Spinal cord (tissue), 10 donors: Measurements from ENCODE around the gene ILF2. TPM values are rescaled to one million over a fixed set of nuclear protein-coding genes. Genes with fewer than 3 reads are reported as not detected.

Experiments
- DNase-seq, 6 donors: peaks; one replicate each; pipeline versions ENCODE4 v3.0.0 to v3.0.0-alpha.2; 2013 to 2015; ENCODE audit warnings: low spot score in 6 of 6, low read depth in 4 of 6
- H3K27ac ChIP-seq: one replicate; pipeline ENCODE4 v1.5.1; 2013; ENCODE audit warnings: low read depth, low read length, control low read depth
- H3K27me3 ChIP-seq: one replicate; pipeline ENCODE4 v1.6.1; 2013; ENCODE audit warnings: low read length; ENCODE audit not compliant: control insufficient read depth, insufficient read depth
- H3K36me3 ChIP-seq: one replicate; pipeline ENCODE4 v1.6.1; 2013; ENCODE audit warnings: low read length; ENCODE audit not compliant: control insufficient read depth, insufficient read depth
- H3K4me1 ChIP-seq: one replicate; pipeline ENCODE4 v1.6.1; 2013; ENCODE audit warnings: low read length; ENCODE audit not compliant: control insufficient read depth, insufficient read depth
- H3K4me3 ChIP-seq: one replicate; pipeline ENCODE4 v1.5.1; 2013; ENCODE audit warnings: low read depth, low read length, control low read depth
- H3K9me3 ChIP-seq: one replicate; pipeline ENCODE4 v1.6.1; 2013; ENCODE audit warnings: low read length; ENCODE audit not compliant: control insufficient read depth, insufficient read depth
- WGBS: methylation state at CpG from one replicate; pipeline ENCODE4 v1.1.5; 2013; ENCODE audit warnings: missing lambda C conversion rate; ENCODE audit not compliant: insufficient coverage; 5-methylcytosine and 5-hydroxymethylcytosine counted together
- polyA plus RNA-seq, 2 donors: library from polyadenylated mRNA; unstranded; fragments of 120-200 nt; gene quantifications; one replicate each; pipeline ENCODE4 v1.2.1, GENCODE V29; 2013; ENCODE audit not compliant: insufficient read length in 2 of 2
- total RNA-seq, 2 donors: library from RNA; depleted of rRNA in 1 of 2; stranded (reverse); fragments of 120-200 nt in 1 of 2; fragments of >200 nt in 1 of 2; gene quantifications; one replicate each; pipeline versions ENCODE4 v1.2.3 to v1.2.4, GENCODE V29; 2013 to 2014
- donor health status: healthy.

Gene ILF2
- total and polyA plus RNA-seq, 4 donors: 155 to 243 (median 211) TPM

DNA sequence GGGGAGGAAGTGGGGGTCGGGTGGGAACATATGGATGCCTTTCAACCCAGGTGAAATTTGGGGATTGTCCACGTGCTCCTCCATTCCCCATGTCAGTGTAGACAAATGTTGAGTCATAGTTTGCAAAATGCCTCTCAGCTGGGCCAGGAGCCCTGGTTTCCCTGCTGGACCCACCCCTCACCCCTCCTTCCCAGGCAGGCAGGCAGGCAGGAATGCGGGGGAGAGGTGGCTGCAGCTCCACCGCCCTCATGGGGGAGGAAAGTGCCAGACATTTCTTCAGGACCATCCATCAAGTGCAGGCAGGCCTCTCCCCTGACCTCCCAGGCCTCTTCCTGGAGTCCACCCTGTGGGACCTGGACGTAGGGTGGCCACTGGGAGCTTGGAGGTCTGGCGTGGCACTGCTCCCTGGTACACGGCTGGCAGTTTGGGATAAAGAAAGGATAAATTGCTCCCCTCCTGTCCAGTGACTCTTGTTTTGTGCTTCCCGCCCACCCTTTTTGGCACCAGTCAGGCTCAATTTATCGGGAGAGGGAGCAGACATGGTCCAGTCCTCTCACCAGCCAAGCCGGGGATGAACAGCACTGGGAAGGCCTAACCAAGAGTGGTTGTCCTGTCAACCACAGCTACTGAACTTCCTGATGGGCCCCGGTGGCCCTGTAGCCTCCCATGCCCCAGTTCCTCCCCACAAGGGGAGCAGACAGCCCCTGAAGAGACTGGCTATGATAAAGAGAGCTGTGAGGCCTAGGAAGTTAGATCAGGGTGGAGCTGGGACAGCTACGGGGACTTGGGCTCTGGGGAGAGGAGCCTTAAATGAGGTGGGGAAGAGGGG, 26.6 kb upstream of the ILF2 start:
- Histone ChIP-seq H3K4me3 (no peak overlapping the region), H3K36me3 (no peaks in the 10 kb centered on the region), H3K27me3 (no peaks in the 10 kb centered on the region), H3K27ac (peak overlapping the region; percentile 81), H3K4me1 (peaks cover 15% of the 10 kb centered on the region), H3K9me3 (no peaks in the 10 kb centered on the region)
- DNase-seq: peak in 2 of 6 donors; percentile 2 to 14
- WGBS: 65% methylated on average over 10 of the region's 12 CpGs

DNA sequence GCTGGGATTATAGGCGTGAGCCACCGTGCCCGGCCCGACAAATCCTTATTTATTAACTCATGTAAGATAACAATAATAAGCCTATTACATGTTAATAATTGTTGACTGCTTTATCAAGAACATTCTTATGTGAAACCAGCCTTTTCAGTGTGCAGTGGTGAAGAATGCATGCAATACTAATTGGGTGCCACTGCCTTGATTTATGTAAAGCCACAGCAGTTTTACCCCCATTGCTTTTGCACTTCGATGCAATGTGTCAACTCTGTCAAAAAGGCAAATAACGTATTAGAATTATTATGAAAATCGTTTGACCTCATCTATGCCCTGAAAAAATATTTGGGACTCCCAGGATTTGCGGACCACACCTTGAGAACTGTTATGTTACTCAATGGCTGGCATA, 25.9 kb upstream of the ILF2 start:
- 83% methylated on average over 4 of the region's 8 CpGs for WGBS
- Histone ChIP-seq H3K36me3 (no peaks in the 10 kb centered on the region), H3K9me3 (no peaks in the 10 kb centered on the region), H3K4me3 (no peak overlapping the region), H3K27ac (no peak overlapping the region), H3K27me3 (no peaks in the 10 kb centered on the region), H3K4me1 (peaks cover 15% of the 10 kb centered on the region)
- DNase-seq: no peak

DNA sequence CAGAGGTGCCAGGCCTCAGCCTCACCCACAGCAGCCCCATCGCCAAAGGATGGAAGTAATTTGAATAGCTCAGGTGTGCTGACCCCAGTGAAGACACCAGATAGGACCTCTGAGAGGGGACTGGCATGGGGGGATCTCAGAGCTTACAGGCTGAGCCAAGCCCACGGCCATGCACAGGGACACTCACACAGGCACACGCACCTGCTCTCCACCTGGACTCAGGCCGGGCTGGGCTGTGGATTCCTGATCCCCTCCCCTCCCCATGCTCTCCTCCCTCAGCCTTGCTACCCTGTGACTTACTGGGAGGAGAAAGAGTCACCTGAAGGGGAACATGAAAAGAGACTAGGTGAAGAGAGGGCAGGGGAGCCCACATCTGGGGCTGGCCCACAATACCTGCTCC, 22.7 kb upstream of the ILF2 start:
- no peaks in the 10 kb centered on the region for H3K27me3 ChIP-seq

DNA sequence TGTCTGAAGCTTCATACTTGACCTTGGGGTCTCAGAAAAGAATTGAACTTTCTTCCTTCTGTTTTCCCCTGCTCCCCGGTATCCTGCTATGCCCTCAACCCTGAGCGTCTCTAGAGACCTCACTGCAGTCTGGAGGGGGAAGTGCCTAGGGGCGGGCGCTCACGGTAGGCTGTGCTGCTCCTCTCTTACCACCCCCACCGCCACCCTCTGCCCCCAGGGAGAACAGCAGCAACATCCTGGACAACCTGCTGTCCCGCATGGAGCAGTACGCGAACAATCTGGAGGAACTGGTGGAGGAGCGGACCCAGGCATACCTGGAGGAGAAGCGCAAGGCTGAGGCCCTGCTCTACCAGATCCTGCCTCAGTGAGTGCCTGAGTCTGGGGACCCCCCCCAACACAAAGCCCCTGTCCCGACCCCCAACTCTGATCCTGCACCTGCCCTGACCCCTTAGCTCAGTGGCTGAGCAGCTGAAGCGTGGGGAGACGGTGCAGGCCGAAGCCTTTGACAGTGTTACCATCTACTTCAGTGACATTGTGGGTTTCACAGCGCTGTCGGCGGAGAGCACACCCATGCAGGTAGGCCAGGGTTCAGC, 18.0 kb upstream of the ILF2 start:
- 92% methylated on average over 16 of the region's 18 CpGs for WGBS
- Histone ChIP-seq H3K27me3 (no peaks in the 10 kb centered on the region), H3K9me3 (no peaks in the 10 kb centered on the region), H3K4me3 (no peak overlapping the region), H3K4me1 (no peaks in the 10 kb centered on the region), H3K36me3 (no peaks in the 10 kb centered on the region), H3K27ac (no peak overlapping the region)
- no peak for DNase-seq

More for the DNA sequence above, 22.7 kb upstream of the ILF2 start:
- Histone ChIP-seq H3K4me1 (peaks cover 14% of the 10 kb centered on the region), H3K4me3 (no peak overlapping the region), H3K36me3 (no peaks in the 10 kb centered on the region), H3K27ac (no peak overlapping the region), H3K9me3 (no peaks in the 10 kb centered on the region)
- no peak for DNase-seq
- WGBS: 100% methylated on average over 3 of the region's 4 CpGs

DNA sequence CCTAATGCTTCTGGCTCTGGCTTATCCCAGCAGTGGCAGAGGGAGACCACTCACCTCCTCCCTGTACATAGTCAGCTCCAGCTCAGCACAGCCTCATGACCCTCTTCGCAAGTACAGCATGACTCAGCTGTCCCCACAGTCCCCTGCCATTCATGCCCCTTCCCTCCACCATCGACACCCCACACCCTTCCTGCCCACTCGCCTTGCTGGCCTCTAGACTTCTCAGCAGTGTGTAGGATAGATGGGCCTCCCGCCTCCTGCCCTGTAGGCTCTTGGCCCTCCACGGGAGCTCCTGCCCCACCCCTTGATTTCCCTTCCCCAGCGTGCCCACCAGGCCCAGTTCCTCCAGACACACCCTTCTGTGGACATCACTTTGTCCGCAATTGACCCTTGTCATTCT, 17.5 kb upstream of the ILF2 start:
- Histone ChIP-seq H3K4me1 (no peaks in the 10 kb centered on the region), H3K4me3 (no peak overlapping the region), H3K27ac (no peak overlapping the region), H3K27me3 (no peaks in the 10 kb centered on the region), H3K9me3 (no peaks in the 10 kb centered on the region), H3K36me3 (no peaks in the 10 kb centered on the region)
- WGBS: 77% methylated on average over 7 of the region's 7 CpGs
- no peak for DNase-seq

DNA sequence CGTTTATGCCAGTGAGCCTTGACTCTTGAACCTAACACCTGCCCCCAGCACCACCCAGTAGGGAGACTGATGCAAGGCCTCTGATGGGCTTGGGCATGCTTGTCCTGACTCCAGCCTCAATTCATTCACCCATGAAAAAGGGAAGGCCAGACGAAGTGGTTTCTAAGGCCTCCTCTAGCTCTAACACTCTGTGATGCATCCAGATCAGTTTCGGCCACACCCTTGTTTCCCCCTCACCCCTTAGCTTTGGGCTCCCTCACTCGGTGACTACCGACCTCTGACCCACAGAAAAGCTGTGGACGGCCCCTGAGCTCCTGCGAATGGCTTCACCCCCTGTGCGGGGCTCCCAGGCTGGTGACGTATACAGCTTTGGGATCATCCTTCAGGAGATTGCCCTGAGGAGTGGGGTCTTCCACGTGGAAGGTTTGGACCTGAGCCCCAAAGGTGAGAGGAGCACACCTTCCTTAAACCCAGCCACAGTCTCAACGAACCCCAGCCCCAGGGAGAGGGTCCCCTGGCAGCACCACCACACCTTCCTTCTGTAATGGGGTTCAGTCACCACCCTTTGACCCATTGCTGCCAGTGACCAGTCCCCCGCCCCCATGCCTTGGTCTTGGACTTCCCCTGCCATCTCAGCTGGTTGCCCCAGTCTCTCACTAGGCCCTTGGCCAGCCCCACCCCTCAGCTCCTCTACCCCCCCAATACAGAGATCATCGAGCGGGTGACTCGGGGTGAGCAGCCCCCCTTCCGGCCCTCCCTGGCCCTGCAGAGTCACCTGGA, 16.7 kb upstream of the ILF2 start:
- no peaks in the 10 kb centered on the region for H3K9me3 ChIP-seq
- no peak overlapping the region for H3K27ac ChIP-seq
- H3K4me1 ChIP-seq: no peaks in the 10 kb centered on the region
- WGBS: 88% methylated on average over 10 of the region's 16 CpGs
- H3K36me3 ChIP-seq: no peaks in the 10 kb centered on the region
- H3K4me3 ChIP-seq: no peak overlapping the region
- DNase-seq: no peak
- no peaks in the 10 kb centered on the region for H3K27me3 ChIP-seq

DNA sequence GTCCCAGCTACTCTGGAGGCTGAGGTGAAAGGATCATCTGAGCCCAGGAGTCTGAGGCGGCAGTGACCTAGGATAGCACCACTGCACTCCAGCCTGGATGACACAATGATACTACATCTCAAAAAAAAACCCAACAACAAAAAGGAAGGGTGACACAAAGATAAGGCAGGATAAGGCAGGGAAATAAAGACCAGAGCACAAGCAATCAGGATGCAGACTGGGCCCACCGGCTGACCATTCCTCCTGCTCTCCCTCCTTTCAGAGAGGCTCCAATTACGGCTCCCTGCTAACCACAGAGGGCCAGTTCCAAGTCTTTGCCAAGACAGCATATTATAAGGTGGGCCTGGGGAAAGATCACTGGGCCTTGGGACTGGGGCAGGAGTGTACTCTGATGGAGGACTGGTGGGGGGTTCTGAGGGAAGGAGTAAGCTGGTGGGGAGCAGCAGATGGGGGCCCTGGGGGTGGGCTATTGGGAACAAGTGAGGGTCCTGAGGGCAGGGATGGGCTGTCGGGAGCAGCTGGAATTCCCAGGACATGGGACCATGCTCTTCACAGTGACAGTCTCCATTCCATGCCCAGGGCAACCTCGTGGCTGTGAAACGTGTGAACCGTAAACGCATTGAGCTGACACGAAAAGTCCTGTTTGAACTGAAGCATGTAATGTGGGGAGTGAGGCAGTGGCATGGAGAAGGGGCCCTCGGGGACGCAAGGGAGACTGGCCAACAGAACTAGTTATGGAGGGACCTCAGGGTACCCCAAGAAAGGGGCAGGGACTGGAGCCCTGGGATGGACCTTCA, 14.9 kb upstream of the ILF2 start:
- WGBS: 60% methylated on average over 9 of the region's 11 CpGs
- no peaks in the 10 kb centered on the region for H3K9me3 ChIP-seq
- no peaks in the 10 kb centered on the region for H3K36me3 ChIP-seq
- no peak overlapping the region for H3K4me3 ChIP-seq
- H3K4me1 ChIP-seq: no peaks in the 10 kb centered on the region
- H3K27ac ChIP-seq: no peak overlapping the region
- no peak for DNase-seq
- H3K27me3 ChIP-seq: peaks cover 9% of the 10 kb centered on the region

DNA sequence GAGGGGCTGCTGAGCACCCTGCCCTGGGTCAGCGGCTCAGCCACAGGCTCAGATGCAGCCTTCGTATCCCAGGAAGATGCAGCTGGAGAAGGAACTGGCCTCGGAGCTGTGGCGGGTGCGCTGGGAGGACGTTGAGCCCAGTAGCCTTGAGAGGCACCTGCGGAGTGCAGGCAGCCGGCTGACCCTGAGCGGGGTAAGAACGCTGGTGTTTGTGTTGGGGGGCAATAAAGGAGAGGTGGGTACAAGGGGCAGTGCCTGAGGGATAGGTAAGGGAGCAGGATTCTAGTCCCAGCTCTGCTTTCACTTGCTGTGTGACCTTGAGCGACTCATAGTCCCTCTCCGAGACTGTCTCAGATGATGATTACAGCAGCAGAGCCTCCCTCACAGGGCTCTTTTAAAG, 14.1 kb upstream of the ILF2 start:
- H3K27me3 ChIP-seq: peaks cover 18% of the 10 kb centered on the region
- DNase-seq: no peak
- no peak overlapping the region for H3K27ac ChIP-seq
- H3K4me1 ChIP-seq: no peaks in the 10 kb centered on the region
- no peaks in the 10 kb centered on the region for H3K36me3 ChIP-seq
- H3K9me3 ChIP-seq: no peaks in the 10 kb centered on the region
- WGBS: 76% methylated on average over 9 of the region's 12 CpGs
- H3K4me3 ChIP-seq: no peak overlapping the region

DNA sequence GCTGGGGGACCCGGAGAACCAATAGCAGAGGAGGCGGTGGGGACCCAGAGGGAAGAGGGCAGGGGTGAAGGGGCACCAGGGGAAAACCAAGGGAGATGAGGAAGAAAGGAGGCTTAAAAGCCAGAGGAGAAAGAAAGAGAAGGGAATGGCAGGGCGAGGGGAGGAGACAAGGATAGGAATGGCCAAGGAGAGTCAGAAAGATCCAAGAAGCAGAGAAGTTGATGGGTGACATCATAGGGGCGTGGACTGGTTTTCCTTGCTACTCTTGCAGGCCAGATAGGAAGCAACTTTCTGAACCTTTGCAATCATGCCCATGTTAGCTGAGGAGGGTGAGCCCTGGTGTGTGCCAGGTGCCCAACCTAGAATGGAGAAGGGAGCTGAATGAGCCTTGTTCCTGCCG, 13.1 kb upstream of the ILF2 start:
- Histone ChIP-seq H3K4me1 (peaks cover 8% of the 10 kb centered on the region), H3K27me3 (peaks cover 28% of the 10 kb centered on the region)

More for the DNA sequence above, 13.1 kb upstream of the ILF2 start:
- Histone ChIP-seq H3K36me3 (no peaks in the 10 kb centered on the region), H3K9me3 (no peaks in the 10 kb centered on the region), H3K4me3 (no peak overlapping the region), H3K27ac (no peak overlapping the region)
- DNase-seq: no peak
- 87% methylated on average over 5 of the region's 5 CpGs for WGBS
